HPDE6-E6E7 (cell line): ENCODE data around the gene OBSCN.

ENCODE experiments used
- DNase-seq: peaks from one replicate; pipeline ENCODE4 v3.0.0; 2011; ENCODE audit warnings: missing footprints; ENCODE audit errors: extremely low spot score

The OBSCN gene

DNA sequence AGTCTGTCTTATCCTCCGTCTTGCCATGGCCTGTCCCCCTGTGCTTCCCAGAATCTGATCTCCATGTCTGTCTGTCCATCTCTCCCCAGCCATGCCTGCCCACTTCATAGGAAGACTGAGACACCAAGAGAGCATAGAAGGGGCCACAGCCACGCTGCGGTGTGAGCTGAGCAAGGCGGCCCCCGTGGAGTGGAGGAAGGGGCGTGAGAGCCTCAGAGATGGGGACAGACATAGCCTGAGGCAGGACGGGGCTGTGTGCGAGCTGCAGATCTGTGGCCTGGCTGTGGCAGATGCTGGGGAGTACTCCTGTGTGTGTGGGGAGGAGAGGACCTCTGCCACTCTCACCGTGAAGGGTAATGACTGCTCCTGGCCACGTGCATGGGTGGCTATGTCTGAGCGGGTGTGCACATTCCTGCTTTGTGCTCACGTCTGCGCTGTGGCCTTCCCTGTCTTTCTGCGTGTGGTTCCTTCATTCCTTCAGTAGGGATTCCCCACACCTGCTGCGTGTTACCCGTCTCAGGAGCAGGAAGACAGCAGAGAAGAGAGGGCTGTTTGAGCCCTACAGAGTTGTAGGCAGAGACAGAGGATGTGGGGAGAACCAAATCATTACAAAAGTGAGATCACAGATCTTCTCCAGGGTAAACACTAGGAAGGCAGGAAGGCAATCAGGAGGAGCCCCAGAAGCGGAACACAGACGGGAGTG is 80.8 kb downstream of the OBSCN start:
- DNase-seq, result no peak

DNA sequence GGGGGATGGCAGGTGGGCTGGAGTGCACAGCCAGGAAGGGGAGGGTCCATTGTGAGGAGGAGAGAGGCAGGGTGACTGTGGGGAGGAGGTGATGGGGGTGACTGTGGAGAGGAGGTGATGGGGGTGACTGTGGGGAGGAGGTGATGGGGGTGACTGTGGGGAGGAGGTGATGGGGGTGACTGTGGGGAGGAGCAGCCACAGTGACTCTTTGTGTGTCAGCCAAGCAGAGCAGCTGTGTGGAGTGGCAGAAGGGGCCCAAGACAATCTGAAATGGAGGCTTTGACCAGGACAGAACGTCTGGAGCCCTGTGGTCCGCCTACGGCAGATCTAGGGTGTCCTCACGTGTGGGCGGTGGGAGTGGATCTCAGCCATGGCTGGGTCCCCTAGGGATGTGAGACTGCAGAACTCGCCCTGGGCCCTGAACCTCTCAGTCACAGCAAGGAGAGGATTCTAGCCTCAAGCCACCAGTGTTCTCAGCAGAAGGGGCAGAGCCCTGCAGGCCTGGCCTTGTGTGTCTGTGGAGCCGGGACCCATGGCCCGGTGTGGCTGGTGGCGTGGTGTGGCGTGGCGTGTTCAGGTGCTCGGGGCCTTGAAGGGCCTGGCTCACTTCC is 81.5 kb downstream of the OBSCN start:
- no peak for DNase-seq

DNA sequence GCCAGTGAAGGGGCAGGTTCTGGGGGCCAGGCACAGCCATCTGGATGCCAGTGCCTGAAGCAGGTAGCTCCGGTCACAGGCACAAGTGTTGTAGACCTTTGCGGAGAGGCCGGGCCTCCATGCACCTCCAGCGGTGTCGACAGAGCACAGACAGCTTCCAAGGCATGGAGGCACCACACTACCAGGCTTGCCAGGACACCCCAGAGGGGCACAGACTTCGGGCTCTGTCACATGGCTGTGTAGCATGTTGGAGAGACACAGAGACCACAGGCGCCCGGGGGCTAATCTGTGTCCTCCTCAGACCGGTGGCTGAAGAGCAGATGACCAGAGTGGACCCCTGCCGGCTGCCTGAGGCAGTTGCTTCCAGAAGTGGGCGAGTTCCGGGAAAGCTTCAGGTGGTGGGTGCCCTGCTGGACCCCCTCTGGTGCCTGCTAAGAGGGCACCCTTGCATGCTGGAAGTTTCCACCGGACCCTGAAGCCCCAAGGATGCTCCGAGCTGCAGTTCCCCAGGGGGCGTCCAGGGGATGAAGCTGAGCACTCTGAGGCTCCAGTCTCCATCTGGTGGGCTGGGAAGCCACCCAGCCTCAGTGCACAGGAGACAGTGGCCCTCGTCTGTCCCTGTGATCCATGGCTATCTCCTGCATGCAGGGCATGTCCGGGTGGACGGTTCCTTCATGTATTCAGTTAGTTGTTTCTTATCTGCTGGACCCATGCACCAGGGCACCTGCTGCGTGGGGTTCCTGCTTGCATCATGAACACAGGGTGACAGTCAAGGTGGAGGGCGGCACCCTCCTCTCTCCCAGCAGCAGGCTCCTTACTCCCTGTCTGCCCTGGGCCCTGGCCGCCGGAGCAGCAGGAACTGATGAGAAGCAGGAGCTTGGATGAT is 82.4 kb downstream of the OBSCN start:
- DNase-seq, result no peak

DNA sequence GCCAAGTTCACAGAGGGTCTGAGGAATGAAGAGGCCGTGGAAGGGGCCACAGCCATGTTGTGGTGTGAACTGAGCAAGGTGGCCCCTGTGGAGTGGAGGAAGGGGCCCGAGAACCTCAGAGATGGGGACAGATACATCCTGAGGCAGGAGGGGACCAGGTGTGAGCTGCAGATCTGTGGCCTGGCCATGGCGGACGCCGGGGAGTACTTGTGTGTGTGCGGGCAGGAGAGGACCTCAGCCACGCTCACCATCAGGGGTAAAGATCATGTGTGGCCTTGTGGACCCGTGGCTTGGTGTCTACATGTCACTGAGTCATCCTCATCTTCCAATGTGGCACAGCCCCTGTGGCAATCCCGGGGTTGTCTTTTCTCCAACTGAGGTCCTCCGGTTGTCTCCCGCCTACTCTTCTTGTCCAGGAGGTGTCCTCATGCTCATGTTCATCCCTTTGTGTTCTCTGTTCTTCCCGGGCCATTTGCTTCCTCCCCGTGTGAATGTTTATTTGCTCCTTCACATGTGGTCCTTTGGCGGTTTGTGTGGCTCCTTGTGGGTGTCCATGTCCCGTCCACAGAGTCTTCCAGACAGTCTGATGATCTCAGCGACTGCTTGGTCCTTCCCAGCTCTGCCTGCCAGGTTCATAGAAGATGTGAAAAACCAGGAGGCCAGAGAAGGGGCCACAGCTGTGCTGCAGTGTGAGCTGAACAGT is 84.2 kb downstream of the OBSCN start:
- DNase-seq, result no peak

DNA sequence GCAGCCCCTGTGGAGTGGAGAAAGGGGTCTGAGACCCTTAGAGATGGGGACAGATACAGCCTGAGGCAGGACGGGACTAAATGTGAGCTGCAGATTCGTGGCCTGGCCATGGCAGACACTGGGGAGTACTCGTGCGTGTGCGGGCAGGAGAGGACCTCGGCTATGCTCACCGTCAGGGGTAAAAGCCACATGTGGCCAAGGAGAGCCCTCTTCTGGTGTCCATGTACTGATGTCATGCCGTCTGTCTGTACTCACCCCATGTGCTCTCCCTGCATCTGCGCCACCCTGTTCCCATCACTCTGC is 84.7 kb downstream of the OBSCN start:
- DNase-seq, result no peak

DNA sequence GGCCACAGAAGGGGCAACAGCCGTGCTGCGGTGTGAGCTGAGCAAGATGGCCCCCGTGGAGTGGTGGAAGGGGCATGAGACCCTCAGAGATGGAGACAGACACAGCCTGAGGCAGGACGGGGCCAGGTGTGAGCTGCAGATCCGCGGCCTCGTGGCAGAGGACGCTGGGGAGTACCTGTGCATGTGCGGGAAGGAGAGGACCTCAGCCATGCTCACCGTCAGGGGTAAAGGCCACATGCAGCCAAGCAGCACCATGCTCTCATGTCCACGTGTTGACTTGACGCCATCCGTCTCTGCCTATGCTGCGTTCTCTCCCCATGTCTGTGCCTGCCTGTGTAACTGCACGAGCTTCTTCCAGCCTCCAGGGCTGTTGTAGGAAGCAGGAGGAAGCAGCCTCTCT is 85.5 kb downstream of the OBSCN start:
- DNase-seq, result no peak

DNA sequence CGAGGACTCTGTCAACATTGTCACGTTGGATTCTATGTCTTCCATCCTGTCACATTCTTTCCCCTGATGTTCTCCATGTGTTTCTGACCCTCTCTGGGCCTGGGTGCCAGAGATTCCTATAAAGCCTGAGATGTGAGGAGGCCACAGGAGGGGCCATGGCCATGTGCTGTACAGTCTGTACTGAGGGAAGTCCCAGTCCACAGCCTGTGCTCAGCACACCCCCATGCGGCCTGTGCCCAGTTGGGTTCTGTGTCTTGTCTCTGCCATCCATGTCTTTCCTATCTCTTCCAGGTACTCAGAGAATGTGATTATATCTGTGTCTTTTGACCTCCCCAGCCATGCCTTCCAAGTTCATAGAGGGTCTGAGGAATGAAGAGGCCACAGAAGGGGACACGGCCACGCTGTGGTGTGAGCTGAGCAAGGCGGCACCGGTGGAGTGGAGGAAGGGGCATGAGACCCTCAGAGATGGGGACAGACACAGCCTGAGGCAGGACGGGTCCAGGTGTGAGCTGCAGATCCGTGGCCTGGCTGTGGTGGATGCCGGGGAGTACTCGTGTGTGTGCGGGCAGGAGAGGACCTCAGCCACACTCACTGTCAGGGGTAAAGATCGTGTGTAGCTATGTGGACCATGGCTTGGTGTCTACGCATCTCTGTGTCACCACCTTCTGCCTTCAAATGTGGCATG is 86.1 kb downstream of the OBSCN start:
- DNase-seq, result no peak

DNA sequence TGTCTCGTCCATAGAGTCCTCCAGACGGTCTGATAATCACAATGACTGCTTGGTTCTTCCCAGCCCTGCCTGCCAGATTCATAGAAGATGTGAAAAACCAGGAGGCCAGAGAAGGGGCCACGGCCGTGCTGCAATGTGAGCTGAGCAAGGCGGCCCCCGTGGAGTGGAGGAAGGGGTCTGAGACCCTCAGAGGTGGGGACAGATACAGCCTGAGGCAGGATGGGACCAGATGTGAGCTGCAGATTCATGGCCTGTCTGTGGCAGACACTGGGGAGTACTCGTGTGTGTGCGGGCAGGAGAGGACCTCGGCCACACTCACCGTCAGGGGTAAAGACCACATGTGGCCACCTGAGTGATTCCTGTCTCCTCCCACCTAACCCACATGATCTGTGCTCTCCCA is 86.9 kb downstream of the OBSCN start:
- DNase-seq, result no peak

DNA sequence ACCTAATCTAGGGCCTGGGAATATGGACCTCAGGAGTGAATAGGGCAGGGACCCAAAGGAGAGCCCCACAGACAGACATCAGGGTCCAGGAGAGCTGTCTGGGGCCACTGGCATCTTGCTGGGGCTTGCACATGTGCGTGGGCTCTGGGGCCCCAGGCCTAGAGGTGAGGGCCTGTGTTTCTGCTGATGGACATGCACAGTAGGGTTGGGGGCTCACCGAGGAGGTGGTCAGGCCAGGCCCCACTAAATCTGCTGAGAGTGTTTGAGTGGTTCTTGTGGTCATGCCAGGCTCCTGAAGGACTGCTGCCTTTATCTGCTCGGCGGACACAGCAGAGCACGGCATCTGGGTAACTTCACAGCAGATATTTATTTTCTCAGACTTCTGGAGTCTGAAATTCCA is 87.4 kb downstream of the OBSCN start:
- DNase-seq, result no peak

DNA sequence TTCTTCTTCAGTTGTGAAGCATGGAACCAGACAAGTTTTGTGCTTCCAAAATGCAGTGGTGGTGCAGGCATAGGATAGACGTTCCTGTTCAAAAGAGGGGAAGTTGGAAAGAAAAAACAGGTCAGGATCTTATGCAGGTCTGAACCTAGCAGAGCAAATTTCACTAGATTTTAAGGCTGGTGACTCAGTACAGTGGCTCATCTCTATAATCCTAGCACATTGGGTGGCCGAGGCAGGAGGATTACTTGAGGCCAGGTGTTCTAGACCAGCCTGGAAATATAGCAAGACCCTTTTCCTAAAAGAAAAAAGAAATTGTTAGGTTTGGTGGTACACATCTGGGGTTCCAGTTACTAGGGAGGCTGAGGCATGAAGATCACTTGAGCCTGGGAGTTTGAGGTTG is 88.1 kb downstream of the OBSCN start:
- DNase-seq, result no peak

DNA sequence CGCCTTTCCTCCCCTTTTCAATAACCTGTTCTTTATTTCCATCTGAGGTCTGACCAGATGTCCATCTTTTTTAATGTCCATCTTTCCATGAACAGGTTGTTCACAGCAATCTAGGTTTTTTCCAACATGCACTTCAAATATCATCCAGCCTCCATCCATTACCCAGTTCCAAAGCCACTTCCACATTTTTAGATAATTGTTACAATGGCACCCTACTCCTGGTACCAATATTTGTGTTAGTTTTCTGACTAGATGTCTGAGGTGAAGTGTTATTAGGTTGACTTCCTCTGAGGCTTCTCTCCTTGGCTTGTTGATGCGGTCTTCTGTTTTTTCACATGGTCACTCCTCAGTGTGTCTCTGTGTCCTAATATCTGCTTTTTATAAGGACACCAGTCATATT is 89.4 kb downstream of the OBSCN start:
- DNase-seq, result no peak

DNA sequence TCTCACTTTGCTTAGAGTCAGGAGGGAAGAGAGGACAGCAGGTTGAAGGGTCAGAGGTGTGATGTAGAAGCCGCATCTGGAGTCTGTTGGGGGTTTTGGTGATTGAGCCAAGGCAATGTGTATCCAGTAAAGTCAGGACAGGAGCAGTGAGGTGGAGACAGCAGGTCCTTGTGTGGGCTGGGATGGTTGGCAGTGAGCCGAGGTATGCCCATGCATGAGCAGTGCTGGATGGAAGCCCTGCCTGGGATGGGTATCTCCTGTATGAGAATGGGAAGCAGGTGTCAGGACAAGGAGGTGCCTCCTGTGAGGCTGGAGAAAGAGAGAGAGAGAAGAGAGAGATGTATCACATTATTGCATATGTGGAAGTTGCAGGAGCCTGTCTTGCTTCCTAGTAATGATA is 90.0 kb downstream of the OBSCN start:
- no peak for DNase-seq

DNA sequence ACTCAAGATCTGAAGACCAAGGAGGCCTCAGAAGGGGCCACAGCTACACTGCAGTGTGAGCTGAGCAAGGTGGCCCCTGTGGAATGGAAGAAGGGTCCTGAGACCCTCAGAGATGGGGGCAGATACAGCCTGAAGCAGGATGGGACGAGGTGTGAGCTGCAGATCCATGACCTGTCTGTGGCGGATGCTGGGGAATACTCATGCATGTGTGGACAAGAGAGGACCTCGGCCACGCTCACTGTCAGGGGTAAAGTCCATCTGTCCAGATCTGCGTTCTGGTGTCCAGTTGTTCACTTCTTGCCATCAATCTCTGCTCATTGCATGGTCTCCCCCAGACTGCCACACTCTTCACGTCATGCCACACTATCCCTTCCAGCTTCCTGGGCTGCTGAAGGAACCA is 90.6 kb downstream of the OBSCN start:
- DNase-seq, result no peak

DNA sequence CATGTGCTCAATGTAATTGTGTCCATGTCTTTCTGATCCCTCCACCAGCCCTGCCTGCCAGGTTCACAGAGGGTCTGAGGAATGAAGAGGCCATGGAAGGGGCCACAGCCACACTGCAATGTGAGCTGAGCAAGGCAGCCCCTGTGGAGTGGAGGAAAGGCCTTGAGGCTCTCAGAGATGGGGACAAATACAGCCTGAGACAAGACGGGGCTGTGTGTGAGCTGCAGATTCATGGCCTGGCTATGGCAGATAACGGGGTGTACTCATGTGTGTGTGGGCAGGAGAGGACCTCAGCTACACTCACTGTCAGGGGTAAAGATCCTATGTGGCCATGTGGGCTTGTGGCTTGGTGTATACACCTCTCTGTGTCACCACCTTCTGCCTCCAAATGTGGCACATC is 91.4 kb downstream of the OBSCN start:
- DNase-seq, result no peak

DNA sequence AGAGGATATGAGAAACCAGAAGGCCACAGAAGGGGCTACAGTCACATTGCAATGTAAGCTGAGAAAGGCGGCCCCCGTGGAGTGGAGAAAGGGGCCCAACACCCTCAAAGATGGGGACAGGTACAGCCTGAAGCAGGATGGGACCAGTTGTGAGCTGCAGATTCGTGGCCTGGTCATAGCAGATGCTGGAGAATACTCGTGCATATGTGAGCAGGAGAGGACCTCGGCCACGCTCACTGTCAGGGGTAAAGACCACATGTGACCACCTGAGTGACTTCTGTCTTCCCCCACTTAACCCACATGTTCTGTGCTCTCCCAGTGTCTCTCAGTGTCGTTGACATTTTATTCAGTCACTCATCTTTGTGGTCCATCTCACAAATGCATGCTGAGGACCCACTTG is 92.1 kb downstream of the OBSCN start:
- DNase-seq, result no peak

DNA sequence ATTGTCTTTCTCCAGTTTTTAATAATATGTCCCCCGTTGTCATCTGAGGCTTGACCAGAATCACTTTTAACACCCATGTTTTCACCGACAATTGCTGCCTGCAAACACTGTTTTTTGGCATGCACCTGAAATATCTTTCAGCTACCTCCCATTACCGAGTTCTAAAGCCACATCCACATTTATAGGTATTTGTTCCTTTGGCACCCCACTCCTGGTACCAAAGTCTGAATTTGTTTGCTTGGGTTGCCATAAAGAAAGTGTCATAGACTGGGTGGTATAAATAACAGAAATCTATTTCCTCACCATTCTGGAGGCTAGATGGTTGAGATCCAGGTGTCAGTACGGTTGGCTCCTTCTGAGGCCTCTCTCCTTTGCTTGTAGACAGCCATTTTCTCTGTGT is 94.2 kb downstream of the OBSCN start:
- no peak for DNase-seq

DNA sequence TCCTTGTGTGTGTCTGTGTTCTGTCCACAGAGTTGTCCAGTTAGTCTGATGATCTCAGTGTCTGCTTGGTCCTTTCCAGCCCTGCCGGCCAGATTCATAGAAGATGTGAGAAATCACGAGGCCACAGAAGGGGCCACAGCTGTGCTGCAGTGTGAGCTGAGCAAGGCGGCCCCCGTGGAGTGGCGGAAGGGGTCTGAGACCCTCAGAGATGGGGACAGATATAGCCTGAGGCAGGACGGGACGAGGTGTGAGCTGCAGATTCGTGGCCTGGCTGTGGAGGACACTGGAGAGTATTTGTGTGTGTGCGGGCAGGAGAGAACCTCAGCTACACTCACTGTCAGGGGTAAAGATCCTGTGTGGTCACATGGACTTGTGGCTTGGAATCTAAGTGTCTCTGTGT is 95.8 kb downstream of the OBSCN start:
- DNase-seq, result no peak

DNA sequence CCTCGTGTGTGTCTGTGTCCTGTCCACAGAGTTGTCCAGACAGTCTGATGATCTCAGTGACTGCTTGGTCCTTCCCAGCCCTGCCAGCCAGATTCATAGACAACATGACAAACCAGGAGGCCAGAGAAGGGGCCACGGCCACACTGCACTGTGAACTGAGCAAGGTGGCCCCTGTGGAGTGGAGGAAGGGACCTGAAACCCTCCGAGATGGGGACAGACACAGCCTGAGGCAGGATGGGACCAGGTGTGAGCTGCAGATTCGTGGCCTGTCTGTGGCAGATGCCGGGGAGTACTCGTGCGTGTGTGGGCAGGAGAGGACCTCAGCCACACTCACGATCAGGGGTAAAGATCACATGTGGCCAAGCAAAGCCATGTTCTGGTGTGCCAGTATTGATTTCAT is 96.4 kb downstream of the OBSCN start:
- no peak for DNase-seq

DNA sequence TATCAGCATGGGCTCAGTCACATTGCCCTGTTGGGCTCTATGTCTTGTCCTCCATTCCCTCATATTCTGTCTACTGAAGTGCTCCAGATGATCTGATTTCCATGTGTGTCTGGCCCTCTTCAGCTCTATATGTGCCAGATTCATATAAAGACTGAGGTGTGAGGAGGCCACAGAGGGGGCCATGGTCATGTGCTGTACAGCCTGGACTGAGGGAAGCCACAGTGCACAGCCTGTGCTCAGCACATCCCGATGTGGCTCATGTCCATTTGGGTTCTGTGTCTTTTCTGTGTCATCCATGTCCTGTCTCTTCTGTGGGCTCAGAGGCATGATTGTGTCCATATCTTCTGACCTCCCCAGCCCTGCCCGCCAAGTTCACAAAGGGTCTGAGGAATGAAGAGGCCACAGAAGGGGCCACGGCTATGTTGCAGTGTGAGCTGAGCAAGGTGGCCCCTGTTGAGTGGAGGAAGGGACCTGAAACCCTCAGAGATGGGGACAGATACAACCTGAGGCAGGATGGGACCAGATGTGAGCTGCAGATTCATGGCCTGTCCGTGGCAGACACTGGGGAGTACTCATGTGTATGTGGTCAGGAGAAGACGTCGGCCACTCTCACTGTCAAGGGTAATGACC is 97.0 kb downstream of the OBSCN start:
- DNase-seq, result no peak

DNA sequence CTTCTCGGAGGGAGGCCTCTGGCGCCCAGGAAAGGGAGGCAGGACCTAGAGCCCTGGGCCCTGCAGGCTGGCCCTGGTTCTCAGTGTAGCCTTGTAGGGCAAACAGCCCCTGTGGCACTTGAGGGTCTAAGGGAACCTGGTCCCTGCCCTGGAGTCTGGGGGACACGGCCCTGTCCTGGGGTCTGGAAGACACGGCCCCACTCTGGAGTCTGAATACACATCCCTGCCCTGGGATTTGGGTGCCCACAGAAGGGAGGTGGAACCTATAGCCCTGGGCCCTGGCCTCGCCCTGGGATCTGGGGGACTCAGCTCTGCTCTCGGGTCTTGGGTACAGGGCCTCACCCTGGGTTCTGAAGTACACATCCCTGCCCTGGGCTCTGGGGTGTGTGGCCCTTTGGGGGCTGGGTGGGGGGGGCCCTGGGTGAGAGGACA is 97.9 kb downstream of the OBSCN start:
- DNase-seq, result no peak
